ENCODE data around the gene FGF5.

FGF5 gene

DNA sequence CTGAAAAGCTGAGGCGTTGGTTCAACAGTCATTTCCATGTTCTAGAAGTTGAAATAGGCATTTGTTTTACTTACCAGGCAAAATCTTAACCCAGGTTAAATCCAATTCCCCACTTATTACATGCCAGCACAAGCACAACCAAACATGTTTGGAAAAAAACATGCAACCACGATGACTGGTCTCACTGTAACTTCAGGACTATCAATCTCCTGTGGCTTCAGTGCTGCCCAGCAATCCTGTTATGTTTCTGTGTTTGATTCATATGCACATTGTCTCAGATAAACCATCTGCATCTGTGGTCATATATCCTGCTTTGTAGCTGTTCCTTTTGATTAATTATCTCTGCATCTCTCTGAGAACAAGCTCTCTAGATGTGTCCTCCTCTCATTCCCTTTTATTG is 40.9 kb upstream of the FGF5 start:
- TF ChIP-seq ZBTB7A (IDR thresholded peaks at IDR 0.05; ENCODE audit: low read depth) (no peak), EP300 (IDR thresholded peaks at IDR 0.05; ENCODE audit: borderline replicate concordance) (no peak), EGR1 (IDR thresholded peaks at IDR 0.05) (no peak), RAD21 (IDR thresholded peaks at IDR 0.05; ENCODE audit: low read depth) (no peak), TAF1 (IDR thresholded peaks at IDR 0.05; ENCODE audit: low read depth) (no peak), CEBPB (IDR thresholded peaks at IDR 0.05) (no peak), YY1 (IDR thresholded peaks at IDR 0.05; ENCODE audit: low read depth) (no peak), FOXM1 (IDR thresholded peaks at IDR 0.05; ENCODE audit: borderline replicate concordance, low read depth) (no peak), TEAD4 (IDR thresholded peaks at IDR 0.05) (no peak), CREB1 (IDR thresholded peaks at IDR 0.05; ENCODE audit: low read depth) (no peak), TCF12 (IDR thresholded peaks at IDR 0.05; ENCODE audit: low read depth) (no peak), NFIC (IDR thresholded peaks at IDR 0.05) (no peak)
- TF ChIP-seq, protein P1, sequence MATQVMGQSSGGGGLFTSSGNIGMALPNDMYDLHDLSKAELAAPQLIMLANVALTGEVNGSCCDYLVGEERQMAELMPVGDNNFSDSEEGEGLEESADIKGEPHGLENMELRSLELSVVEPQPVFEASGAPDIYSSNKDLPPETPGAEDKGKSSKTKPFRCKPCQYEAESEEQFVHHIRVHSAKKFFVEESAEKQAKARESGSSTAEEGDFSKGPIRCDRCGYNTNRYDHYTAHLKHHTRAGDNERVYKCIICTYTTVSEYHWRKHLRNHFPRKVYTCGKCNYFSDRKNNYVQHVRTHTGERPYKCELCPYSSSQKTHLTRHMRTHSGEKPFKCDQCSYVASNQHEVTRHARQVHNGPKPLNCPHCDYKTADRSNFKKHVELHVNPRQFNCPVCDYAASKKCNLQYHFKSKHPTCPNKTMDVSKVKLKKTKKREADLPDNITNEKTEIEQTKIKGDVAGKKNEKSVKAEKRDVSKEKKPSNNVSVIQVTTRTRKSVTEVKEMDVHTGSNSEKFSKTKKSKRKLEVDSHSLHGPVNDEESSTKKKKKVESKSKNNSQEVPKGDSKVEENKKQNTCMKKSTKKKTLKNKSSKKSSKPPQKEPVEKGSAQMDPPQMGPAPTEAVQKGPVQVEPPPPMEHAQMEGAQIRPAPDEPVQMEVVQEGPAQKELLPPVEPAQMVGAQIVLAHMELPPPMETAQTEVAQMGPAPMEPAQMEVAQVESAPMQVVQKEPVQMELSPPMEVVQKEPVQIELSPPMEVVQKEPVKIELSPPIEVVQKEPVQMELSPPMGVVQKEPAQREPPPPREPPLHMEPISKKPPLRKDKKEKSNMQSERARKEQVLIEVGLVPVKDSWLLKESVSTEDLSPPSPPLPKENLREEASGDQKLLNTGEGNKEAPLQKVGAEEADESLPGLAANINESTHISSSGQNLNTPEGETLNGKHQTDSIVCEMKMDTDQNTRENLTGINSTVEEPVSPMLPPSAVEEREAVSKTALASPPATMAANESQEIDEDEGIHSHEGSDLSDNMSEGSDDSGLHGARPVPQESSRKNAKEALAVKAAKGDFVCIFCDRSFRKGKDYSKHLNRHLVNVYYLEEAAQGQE (IDR thresholded peaks at IDR 0.05; ENCODE audit: low read depth): no peak
- TF ChIP-seq, protein P2, sequence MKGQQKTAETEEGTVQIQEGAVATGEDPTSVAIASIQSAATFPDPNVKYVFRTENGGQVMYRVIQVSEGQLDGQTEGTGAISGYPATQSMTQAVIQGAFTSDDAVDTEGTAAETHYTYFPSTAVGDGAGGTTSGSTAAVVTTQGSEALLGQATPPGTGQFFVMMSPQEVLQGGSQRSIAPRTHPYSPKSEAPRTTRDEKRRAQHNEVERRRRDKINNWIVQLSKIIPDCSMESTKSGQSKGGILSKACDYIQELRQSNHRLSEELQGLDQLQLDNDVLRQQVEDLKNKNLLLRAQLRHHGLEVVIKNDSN (IDR thresholded peaks at IDR 0.05): no peak
- TF ChIP-seq, protein P3, sequence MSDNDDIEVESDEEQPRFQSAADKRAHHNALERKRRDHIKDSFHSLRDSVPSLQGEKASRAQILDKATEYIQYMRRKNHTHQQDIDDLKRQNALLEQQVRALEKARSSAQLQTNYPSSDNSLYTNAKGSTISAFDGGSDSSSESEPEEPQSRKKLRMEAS (IDR thresholded peaks at IDR 0.05): no peak

DNA sequence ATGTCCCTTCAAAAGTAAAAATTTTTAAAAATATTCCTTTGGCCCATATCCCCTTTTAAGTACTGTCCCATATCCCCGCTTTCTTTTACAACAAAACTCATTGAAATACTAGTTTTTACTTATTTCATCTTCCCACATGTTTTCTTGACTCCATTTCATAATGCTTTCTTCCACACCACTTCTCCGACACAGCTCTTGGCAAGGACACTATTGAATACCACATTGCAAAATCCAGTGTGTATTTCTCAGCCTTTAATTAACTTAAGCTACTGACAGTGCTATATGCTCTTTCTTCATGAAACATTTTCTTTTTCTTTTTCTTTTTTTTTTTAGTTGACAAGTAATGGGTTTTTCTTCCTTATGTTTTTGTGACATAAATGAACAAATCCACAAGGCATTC is 40.4 kb upstream of the FGF5 start:
- no peak for TF ChIP-seq YY1 (IDR thresholded peaks at IDR 0.05; ENCODE audit: low read depth)
- no peak for TF ChIP-seq CEBPB (IDR thresholded peaks at IDR 0.05)
- TF ChIP-seq, protein P1 (IDR thresholded peaks at IDR 0.05; ENCODE audit: low read depth): no peak
- TF ChIP-seq ZBTB7A (IDR thresholded peaks at IDR 0.05; ENCODE audit: low read depth): no peak
- no peak for TF ChIP-seq NFIC (IDR thresholded peaks at IDR 0.05)

DNA sequence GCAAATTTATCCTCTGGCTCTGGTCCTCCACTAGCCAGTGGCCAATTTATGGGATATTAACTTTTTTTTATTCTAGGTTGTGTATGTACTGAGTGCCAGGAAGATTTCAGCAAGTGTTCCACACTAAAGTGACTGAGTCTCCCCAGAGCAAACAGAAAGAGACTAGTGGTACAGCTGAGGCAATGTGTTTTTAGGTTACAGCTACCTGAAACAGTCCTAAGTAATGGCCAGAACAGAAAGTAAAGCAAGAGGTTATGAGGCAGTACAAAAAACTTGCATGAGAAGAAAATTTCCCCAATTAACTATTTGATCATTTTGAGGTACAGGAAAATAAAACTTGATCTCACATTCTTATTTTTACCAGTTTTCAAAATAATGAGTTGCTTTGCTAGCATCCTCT is 38.0 kb upstream of the FGF5 start:
- TF ChIP-seq TCF12 (IDR thresholded peaks at IDR 0.05; ENCODE audit: low read depth) (no peak), EGR1 (IDR thresholded peaks at IDR 0.05) (no peak), RAD21 (IDR thresholded peaks at IDR 0.05; ENCODE audit: low read depth) (no peak), CREB1 (IDR thresholded peaks at IDR 0.05; ENCODE audit: low read depth) (no peak), FOXM1 (IDR thresholded peaks at IDR 0.05; ENCODE audit: borderline replicate concordance, low read depth) (no peak), NFIC (IDR thresholded peaks at IDR 0.05) (no peak), ZBTB7A (IDR thresholded peaks at IDR 0.05; ENCODE audit: low read depth) (no peak), EP300 (IDR thresholded peaks at IDR 0.05; ENCODE audit: borderline replicate concordance) (no peak), TEAD4 (IDR thresholded peaks at IDR 0.05) (no peak), TAF1 (IDR thresholded peaks at IDR 0.05; ENCODE audit: low read depth) (no peak), YY1 (IDR thresholded peaks at IDR 0.05; ENCODE audit: low read depth) (no peak), CEBPB (IDR thresholded peaks at IDR 0.05) (no peak)
- TF ChIP-seq, protein P2 (IDR thresholded peaks at IDR 0.05): no peak
- TF ChIP-seq, protein P3 (IDR thresholded peaks at IDR 0.05): no peak
- TF ChIP-seq, protein P1 (IDR thresholded peaks at IDR 0.05; ENCODE audit: low read depth): no peak

DNA sequence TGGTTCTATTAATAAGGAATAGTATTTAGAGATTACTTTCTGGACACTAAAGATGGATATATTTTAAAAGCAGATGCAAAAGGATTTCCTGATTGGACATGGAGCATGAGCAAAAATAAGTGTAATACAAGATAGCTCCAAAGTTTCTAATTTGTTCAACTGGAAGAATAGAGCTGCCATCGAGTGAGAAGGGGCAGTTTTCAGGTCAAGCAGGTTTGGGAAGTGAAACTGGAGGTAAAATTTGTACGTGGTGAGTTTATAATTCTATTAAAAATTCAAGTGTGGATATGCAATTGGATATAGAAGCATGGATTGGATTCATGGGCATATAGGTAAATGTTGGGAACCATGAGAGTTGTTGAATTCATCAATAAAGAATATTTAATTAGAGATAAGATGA is 37.3 kb upstream of the FGF5 start:
- TF ChIP-seq, protein P2 (IDR thresholded peaks at IDR 0.05): no peak
- TF ChIP-seq RAD21 (IDR thresholded peaks at IDR 0.05; ENCODE audit: low read depth) (no peak), NFIC (IDR thresholded peaks at IDR 0.05) (no peak), TCF12 (IDR thresholded peaks at IDR 0.05; ENCODE audit: low read depth) (no peak), EGR1 (IDR thresholded peaks at IDR 0.05) (no peak), YY1 (IDR thresholded peaks at IDR 0.05; ENCODE audit: low read depth) (no peak)
- TF ChIP-seq, protein P3 (IDR thresholded peaks at IDR 0.05): no peak
- TF ChIP-seq, protein P1 (IDR thresholded peaks at IDR 0.05; ENCODE audit: low read depth): no peak

Data from Ishikawa (cell line).